Measurements from ENCODE around the gene NLRC3. TPM values are rescaled to one million over a fixed set of nuclear protein-coding genes. Genes with fewer than 3 reads are reported as not detected.

NLRC3 gene
- total and polyA plus RNA-seq, 2 donors (not counting 1 experiment from before 2014, with no cell fraction given): 28.8 to 35.7 TPM

DNA sequence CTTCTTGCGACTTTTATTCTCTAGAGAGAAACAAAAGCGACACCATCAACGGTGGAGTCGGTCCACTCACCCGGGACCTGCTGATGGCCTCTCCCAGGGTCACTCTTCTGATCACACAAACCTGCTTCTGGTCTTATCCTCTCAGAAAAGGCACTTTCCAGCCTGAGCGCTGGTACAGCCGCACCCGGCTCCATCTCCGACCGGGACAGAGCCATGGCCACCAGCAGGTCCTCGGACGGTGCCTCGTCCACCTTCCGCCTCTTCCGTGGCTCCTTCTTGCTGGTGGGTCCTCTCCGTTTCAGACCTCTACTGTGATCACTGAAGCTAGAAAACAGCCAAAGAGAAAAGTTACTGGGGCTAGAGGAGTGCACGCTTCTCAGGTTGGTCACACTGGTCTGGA, 20.5 kb upstream of the NLRC3 start:
- DNase-seq: no peak
- H4K20me1 ChIP-seq (ENCODE audit: control insufficient read depth, insufficient read depth, low read length, poor library complexity, severe bottlenecking): no peaks in the 10 kb centered on the region
- H3K27ac ChIP-seq (ENCODE audit: low read length in 2 of 2): no peak overlapping the region
- WGBS (ENCODE audit: insufficient coverage): 96% methylated on average over 17 of the region's 17 CpGs
- H3K27me3 ChIP-seq (replicated peaks in 1 of 4; ENCODE audit: control extremely low read depth in 1 of 4, control insufficient read depth in 3 of 4, insufficient read depth in 4 of 4, low read length in 3 of 4): no peaks in the 10 kb centered on the region
- H2AFZ ChIP-seq (ENCODE audit: insufficient read depth, low read depth, low read length, poor library complexity, severe bottlenecking): no peak overlapping the region
- Mint-ChIP-seq H3K4me1 (no peaks in the 10 kb centered on the region), H3K27ac (no peak overlapping the region), H3K27me3 (no peaks in the 10 kb centered on the region), H3K9me3 (ENCODE audit: insufficient read depth) (no peaks in the 10 kb centered on the region), H3K4me3 (no peak overlapping the region)
- peaks cover under 1 to 19% of the 10 kb centered on the region in 2 experiments for H3K36me3 ChIP-seq (replicated peaks in 1 of 2; ENCODE audit: control extremely low read depth in 1 of 2, control insufficient read depth in 1 of 2, extremely low read depth in 1 of 2, insufficient read depth in 2 of 2, low read length in 1 of 2)
- CTCF ChIA-PET: no interaction called here
- POLR2A ChIA-PET: no interaction called here
- H3K4me1 ChIP-seq (ENCODE audit: control insufficient read depth in 2 of 2, insufficient read depth in 2 of 2, low read length in 2 of 2): no peaks in the 10 kb centered on the region
- H3K4me3 ChIP-seq (ENCODE audit: control extremely low read depth in 1 of 5, extremely low read depth in 1 of 5, insufficient read depth in 1 of 5, low read depth in 2 of 5, low read length in 4 of 5): no peak overlapping the region
- no peak overlapping the region for H3K9ac ChIP-seq (ENCODE audit: low read length)
- ATAC-seq (ENCODE audit: low read depth): no peak
- no peak for TF ChIP-seq EZH2 (IDR thresholded peaks at IDR 0.05; ENCODE audit: borderline replicate concordance, insufficient read depth, low read depth, low read length, poor library complexity, severe bottlenecking)
- TF ChIP-seq, protein P1, sequence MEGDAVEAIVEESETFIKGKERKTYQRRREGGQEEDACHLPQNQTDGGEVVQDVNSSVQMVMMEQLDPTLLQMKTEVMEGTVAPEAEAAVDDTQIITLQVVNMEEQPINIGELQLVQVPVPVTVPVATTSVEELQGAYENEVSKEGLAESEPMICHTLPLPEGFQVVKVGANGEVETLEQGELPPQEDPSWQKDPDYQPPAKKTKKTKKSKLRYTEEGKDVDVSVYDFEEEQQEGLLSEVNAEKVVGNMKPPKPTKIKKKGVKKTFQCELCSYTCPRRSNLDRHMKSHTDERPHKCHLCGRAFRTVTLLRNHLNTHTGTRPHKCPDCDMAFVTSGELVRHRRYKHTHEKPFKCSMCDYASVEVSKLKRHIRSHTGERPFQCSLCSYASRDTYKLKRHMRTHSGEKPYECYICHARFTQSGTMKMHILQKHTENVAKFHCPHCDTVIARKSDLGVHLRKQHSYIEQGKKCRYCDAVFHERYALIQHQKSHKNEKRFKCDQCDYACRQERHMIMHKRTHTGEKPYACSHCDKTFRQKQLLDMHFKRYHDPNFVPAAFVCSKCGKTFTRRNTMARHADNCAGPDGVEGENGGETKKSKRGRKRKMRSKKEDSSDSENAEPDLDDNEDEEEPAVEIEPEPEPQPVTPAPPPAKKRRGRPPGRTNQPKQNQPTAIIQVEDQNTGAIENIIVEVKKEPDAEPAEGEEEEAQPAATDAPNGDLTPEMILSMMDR (IDR thresholded peaks at IDR 0.05): no peak
- H3K79me2 ChIP-seq (ENCODE audit: control insufficient read depth, insufficient read depth, low read length): no peaks in the 10 kb centered on the region
- intact Hi-C loops (cut with micrococcal nuclease): no loop called here
- H3K4me2 ChIP-seq (replicated peaks; ENCODE audit: low read depth, low read length, poor library complexity, severe bottlenecking): no peak overlapping the region
- peaks cover 0 to 5% (median 0%) of the 10 kb centered on the region in 3 donors for H3K9me3 ChIP-seq (ENCODE audit: control extremely low read depth in 1 of 3, control insufficient read depth in 2 of 3, insufficient read depth in 1 of 3, low read length in 2 of 3)

DNA sequence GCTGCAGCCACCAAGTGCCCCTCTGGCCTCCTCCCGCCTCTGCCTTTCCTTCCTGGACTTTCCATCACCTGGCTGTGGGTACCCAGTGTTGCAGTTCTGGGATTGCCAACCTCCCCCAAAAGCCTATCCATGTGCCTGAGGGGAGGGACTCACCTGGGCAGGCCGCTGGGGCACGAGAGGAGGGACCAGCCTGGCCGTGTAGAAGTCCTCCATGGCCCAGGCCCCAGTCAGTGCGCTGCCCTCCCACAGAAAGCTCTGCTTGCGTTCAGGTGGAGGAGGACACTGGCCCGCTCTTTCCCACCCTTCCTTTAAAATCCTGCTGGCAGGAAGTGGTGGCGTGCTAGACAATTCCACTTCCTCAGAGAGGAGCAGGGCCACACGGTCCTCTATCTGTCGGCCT, 20.0 kb upstream of the NLRC3 start:
- H3K4me3 ChIP-seq (ENCODE audit: control extremely low read depth in 1 of 5, extremely low read depth in 1 of 5, insufficient read depth in 1 of 5, low read depth in 2 of 5, low read length in 4 of 5): no peak overlapping the region
- H3K27ac ChIP-seq (ENCODE audit: low read length in 2 of 2): no peak overlapping the region
- no peak overlapping the region for H3K9ac ChIP-seq (ENCODE audit: low read length)
- Mint-ChIP-seq H3K27ac (no peak overlapping the region), H3K9me3 (ENCODE audit: insufficient read depth) (no peaks in the 10 kb centered on the region), H3K4me1 (no peaks in the 10 kb centered on the region), H3K27me3 (no peaks in the 10 kb centered on the region), H3K4me3 (no peak overlapping the region)
- intact Hi-C loops (cut with micrococcal nuclease): no loop called here
- CTCF ChIA-PET: no interaction called here
- no peak for DNase-seq
- no peaks in the 10 kb centered on the region for H4K20me1 ChIP-seq (ENCODE audit: control insufficient read depth, insufficient read depth, low read length, poor library complexity, severe bottlenecking)
- TF ChIP-seq EZH2 (IDR thresholded peaks at IDR 0.05; ENCODE audit: borderline replicate concordance, insufficient read depth, low read depth, low read length, poor library complexity, severe bottlenecking): no peak
- TF ChIP-seq, protein P1 (IDR thresholded peaks at IDR 0.05): no peak
- peaks cover 0 to 17% of the 10 kb centered on the region in 2 experiments for H3K36me3 ChIP-seq (replicated peaks in 1 of 2; ENCODE audit: control extremely low read depth in 1 of 2, control insufficient read depth in 1 of 2, extremely low read depth in 1 of 2, insufficient read depth in 2 of 2, low read length in 1 of 2)
- H3K9me3 ChIP-seq (ENCODE audit: control extremely low read depth in 1 of 3, control insufficient read depth in 2 of 3, insufficient read depth in 1 of 3, low read length in 2 of 3): peaks cover 0 to 5% (median 0%) of the 10 kb centered on the region in 3 donors
- POLR2A ChIA-PET: no interaction called here
- no peaks in the 10 kb centered on the region for H3K4me1 ChIP-seq (ENCODE audit: control insufficient read depth in 2 of 2, insufficient read depth in 2 of 2, low read length in 2 of 2)
- 75% methylated on average over 6 of the region's 10 CpGs for WGBS (ENCODE audit: insufficient coverage)
- H3K79me2 ChIP-seq (ENCODE audit: control insufficient read depth, insufficient read depth, low read length): no peaks in the 10 kb centered on the region
- H3K27me3 ChIP-seq (replicated peaks in 1 of 4; ENCODE audit: control extremely low read depth in 1 of 4, control insufficient read depth in 3 of 4, insufficient read depth in 4 of 4, low read length in 3 of 4): no peaks in the 10 kb centered on the region
- no peak overlapping the region for H3K4me2 ChIP-seq (replicated peaks; ENCODE audit: low read depth, low read length, poor library complexity, severe bottlenecking)
- no peak overlapping the region for H2AFZ ChIP-seq (ENCODE audit: insufficient read depth, low read depth, low read length, poor library complexity, severe bottlenecking)
- no peak for ATAC-seq (ENCODE audit: low read depth)
